Parathyroid adenoma (tissue), 2 donors: Measurements from ENCODE around the gene MICALL2.

Experiments
- H2AFZ ChIP-seq: fragments of 300-600 bp; sonication (generic); one replicate; pipeline ENCODE4 v1.7.0; 2017; ENCODE audit warnings: antibody characterized with exemption, mild to moderate bottlenecking
- H3K27ac ChIP-seq: fragments of 300-600 bp; sonication (generic); one replicate; pipeline ENCODE4 v1.7.0; 2017
- H3K27me3 ChIP-seq: fragments of 300-600 bp; sonication (generic); one replicate; pipeline ENCODE4 v1.7.0; 2017; ENCODE audit warnings: low read length; ENCODE audit not compliant: control insufficient read depth, insufficient read depth
- H3K36me3 ChIP-seq: fragments of 300-600 bp; sonication (generic); one replicate; pipeline ENCODE4 v1.7.0; 2017; ENCODE audit warnings: low read length; ENCODE audit not compliant: control insufficient read depth, insufficient read depth
- H3K4me1 ChIP-seq: fragments of 300-600 bp; sonication (generic); one replicate; pipeline ENCODE4 v1.7.0; 2017; ENCODE audit warnings: control low read depth
- H3K4me2 ChIP-seq: fragments of 300-600 bp; sonication (generic); one replicate; pipeline ENCODE4 v1.7.0; 2017; ENCODE audit warnings: low read length
- H3K4me3 ChIP-seq: fragments of 300-600 bp; sonication (generic); one replicate; pipeline ENCODE4 v1.7.0; 2017; ENCODE audit warnings: low read depth, low read length
- H3K79me2 ChIP-seq: fragments of 300-600 bp; sonication (generic); one replicate; pipeline ENCODE4 v1.7.0; 2017; ENCODE audit warnings: control low read depth
- H3K9ac ChIP-seq: fragments of 300-600 bp; sonication (generic); one replicate; pipeline ENCODE4 v1.7.0; 2017; ENCODE audit warnings: mild to moderate bottlenecking
- H3K9me3 ChIP-seq: fragments of 300-600 bp; sonication (generic); one replicate; pipeline ENCODE4 v1.7.0; 2017; ENCODE audit warnings: low read length; ENCODE audit not compliant: control insufficient read depth
- TF ChIP-seq, protein P1 (sequence below): fragments of 300-600 bp; sonication (generic); IDR thresholded peaks from one replicate; pipeline ENCODE4 v1.7.0; 2017; ENCODE audit warnings: antibody characterized with exemption, mild to moderate bottlenecking
- donor health status: primary hyperparathyroidism.

MICALL2 gene

DNA sequence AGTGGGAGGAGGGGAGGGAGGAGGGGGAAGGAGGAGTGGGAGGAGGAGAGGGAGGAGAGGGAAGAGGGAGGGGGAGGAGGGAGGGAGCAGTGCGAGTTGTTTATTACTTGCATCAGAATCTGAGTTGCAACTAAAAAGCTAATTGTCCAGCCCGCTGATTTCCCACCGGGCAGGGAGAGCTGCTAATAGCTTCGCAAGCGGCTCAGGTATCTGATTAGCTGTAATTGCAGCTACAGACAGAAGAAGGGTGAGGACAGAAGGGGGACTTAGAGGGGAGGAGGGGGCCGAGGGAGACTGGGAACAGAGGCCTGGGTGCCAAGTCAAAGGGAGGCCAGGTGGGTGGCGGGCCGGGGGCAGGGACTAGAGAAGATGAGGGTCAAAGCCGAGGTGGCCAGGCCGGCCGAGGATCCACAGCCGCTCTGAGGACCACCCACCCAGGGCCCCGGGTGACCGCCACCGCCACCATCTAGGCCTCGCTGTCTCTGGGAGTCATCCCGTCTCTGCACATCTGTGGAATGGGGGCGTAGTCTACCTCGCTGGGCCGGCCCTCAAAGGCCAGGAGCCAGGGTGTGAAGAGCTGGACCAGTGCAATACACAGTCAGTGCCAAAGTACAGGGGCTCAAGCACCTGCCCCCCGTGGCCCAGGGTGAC lies 54.2 kb downstream of the MICALL2 start:
- H3K79me2 ChIP-seq = no peaks in the 10 kb centered on the region
- no peaks in the 10 kb centered on the region for H3K36me3 ChIP-seq
- no peak overlapping the region for H3K4me3 ChIP-seq
- H3K27ac ChIP-seq = no peak overlapping the region
- H3K9ac ChIP-seq = no peak overlapping the region
- no peaks in the 10 kb centered on the region for H3K9me3 ChIP-seq
- H2AFZ ChIP-seq = no peak overlapping the region
- peaks cover 3% of the 10 kb centered on the region for H3K27me3 ChIP-seq
- no peaks in the 10 kb centered on the region for H3K4me1 ChIP-seq
- TF ChIP-seq, protein P1, sequence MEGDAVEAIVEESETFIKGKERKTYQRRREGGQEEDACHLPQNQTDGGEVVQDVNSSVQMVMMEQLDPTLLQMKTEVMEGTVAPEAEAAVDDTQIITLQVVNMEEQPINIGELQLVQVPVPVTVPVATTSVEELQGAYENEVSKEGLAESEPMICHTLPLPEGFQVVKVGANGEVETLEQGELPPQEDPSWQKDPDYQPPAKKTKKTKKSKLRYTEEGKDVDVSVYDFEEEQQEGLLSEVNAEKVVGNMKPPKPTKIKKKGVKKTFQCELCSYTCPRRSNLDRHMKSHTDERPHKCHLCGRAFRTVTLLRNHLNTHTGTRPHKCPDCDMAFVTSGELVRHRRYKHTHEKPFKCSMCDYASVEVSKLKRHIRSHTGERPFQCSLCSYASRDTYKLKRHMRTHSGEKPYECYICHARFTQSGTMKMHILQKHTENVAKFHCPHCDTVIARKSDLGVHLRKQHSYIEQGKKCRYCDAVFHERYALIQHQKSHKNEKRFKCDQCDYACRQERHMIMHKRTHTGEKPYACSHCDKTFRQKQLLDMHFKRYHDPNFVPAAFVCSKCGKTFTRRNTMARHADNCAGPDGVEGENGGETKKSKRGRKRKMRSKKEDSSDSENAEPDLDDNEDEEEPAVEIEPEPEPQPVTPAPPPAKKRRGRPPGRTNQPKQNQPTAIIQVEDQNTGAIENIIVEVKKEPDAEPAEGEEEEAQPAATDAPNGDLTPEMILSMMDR = no peak
- H3K4me2 ChIP-seq = no peak overlapping the region

DNA sequence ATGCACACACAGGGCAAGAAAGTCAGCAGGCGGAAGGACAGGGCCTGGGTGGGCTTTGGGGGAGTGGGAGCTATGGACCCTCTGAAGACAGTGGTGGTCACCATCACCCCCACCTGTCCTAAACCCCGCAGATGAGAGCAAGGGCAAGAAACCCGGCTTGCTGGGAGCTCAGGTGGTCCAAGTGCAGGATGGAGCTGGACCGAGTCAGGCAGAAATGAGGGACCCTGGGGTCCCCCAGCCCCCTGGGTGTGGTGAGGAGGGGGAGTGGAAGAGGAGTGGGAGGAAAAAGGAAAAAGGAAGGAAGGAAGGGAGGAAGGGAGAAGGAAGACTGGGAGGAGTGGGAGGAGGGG lies 54.8 kb downstream of the MICALL2 start:
- H3K9me3 ChIP-seq = no peaks in the 10 kb centered on the region
- TF ChIP-seq, protein P1 = no peak
- no peaks in the 10 kb centered on the region for H3K36me3 ChIP-seq
- H3K4me2 ChIP-seq = no peak overlapping the region
- H2AFZ ChIP-seq = no peak overlapping the region
- no peak overlapping the region for H3K4me3 ChIP-seq
- H3K9ac ChIP-seq = no peak overlapping the region
- no peak overlapping the region for H3K27ac ChIP-seq
- no peaks in the 10 kb centered on the region for H3K79me2 ChIP-seq
- peaks cover 3% of the 10 kb centered on the region for H3K27me3 ChIP-seq
- H3K4me1 ChIP-seq = no peaks in the 10 kb centered on the region

DNA sequence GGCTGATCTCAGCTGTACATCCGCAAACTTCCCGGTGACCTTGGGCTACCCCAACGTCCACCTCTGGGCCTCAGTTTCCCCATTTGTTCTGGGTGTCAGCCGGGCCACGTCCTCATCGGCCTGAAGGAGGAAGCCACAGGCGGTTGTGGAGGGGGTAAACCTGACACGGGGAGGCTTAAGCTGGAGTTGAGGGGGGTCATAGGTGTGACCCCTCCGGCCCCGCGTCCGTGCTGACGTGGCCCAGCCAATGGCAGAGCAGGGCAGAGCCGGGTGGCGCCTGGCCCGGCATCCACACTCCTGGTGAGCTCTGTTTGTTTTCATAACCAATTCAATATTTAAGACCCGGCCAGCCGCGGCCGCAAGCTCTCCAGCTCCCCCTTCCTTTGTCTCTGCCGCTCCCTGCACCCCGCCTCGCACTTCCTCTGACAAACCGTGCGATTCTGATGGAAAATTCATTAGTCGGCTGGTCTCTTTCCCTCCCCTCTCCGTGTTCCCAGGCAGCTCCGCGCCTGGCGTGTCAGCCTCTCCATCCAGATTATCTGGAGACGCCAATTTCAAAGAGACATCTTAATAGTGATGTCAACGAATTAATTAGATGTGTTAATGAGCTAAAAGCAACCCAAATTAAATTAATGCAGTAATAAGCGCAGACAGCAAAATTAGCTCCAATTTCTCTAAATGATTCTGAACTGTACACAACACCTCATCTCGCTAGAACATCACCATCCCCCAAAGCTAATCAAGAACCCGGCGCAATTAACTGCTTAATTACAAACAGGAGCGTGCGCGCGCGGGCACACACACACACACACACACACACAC lies 55.4 kb downstream of the MICALL2 start:
- H3K9ac ChIP-seq = no peak overlapping the region
- no peaks in the 10 kb centered on the region for H3K79me2 ChIP-seq
- H2AFZ ChIP-seq = no peak overlapping the region
- no peaks in the 10 kb centered on the region for H3K9me3 ChIP-seq
- no peak overlapping the region for H3K27ac ChIP-seq
- no peak overlapping the region for H3K4me3 ChIP-seq
- H3K4me1 ChIP-seq = no peaks in the 10 kb centered on the region
- H3K27me3 ChIP-seq = peaks cover 3% of the 10 kb centered on the region
- no peak overlapping the region for H3K4me2 ChIP-seq
- H3K36me3 ChIP-seq = no peaks in the 10 kb centered on the region
- TF ChIP-seq, protein P1 = no peak

DNA sequence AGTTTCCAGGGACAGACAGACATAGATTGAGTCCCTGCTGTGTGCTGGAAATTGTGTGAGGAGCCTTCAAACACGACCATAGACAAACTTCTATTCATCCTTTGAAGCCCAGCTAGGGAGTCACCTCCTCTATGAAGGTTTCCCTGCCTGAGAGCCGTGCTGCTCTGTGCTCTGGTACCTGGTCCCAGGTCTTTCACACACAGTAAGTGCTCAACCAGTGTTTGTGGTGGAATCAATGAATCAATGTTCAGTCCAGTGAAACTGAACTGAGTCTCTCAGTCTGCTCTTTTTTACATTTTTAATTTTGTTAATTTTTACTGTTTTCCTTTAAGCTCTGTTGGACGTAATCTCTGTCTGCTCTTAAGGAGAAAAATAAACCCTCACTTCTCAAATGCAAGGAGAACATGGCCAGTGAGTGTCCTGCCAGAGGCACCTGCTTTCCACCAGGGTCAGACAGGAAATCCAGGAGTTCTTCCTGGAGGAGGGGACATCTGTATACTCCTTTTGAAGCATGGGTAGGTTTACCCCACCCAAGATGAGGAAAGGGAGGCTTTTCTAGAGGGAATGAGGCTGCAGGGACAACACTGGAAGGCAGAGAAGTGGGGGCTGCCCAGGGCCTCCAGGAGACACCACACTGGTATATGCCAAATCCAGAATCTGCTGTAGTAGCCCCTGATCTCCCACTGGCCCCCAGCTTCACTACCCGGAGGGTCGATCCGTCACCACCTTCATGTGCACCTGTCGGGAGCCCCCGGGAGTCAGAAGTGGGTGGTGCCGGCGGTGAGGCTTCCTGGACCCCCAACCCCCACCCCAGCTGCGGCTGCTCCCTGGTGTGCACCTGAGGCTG lies 56.3 kb downstream of the MICALL2 start:
- no peaks in the 10 kb centered on the region for H3K4me1 ChIP-seq
- no peak overlapping the region for H3K4me3 ChIP-seq
- H3K79me2 ChIP-seq = no peaks in the 10 kb centered on the region
- peaks cover 3% of the 10 kb centered on the region for H3K27me3 ChIP-seq
- H3K27ac ChIP-seq = no peak overlapping the region
- TF ChIP-seq, protein P1 = no peak
- no peaks in the 10 kb centered on the region for H3K9me3 ChIP-seq
- H3K36me3 ChIP-seq = no peaks in the 10 kb centered on the region
- H3K9ac ChIP-seq = no peak overlapping the region
- H2AFZ ChIP-seq = no peak overlapping the region
- H3K4me2 ChIP-seq = no peak overlapping the region
